Endothelial cell of umbilical vein (primary cell): ENCODE measurements around the gene FCGR3A. TPM values are rescaled to one million over a fixed set of nuclear protein-coding genes. Genes with fewer than 3 reads are reported as not detected.
"Not testable (repeated sequence)": the region's sequence is repeated elsewhere in the genome, so short reads cannot be mapped to it uniquely, and the experiment has no call there.

ENCODE experiments used
- BruUV-seq: library from RNA; stranded (reverse); fragments of 400-500 nt; replicated peaks from 2 replicates; lab custom pipeline; 2021; lab: Mats Ljungman, UMichigan
- CTCF ChIA-PET: fragments of 300-600, 350-600 bp; sonication (Branson Sonifier 250); formaldehyde crosslinking; loops from one replicate; lab custom pipeline; 2021; ENCODE audit warnings: antibody characterized with exemption, inconsistent platforms; lab: Charles Lee
- POLR2A ChIA-PET: fragments of 300-600, 350-600 bp; sonication (Branson Sonifier 250); formaldehyde crosslinking; loops from one replicate; lab custom pipeline; 2021; ENCODE audit warnings: antibody characterized with exemption, inconsistent platforms; lab: Charles Lee
- DNase-seq: peaks from one replicate; pipeline ENCODE4 v3.0.0-alpha.2; 2011; ENCODE audit warnings: low read depth, low spot score
- FAIRE-seq: peaks from 2 replicates; lab custom pipeline; 2011; peaks lifted over from hg19 to GRCh38; lab: Jason Lieb, UNC
- H2AFZ ChIP-seq: 2 replicates; pipeline ENCODE4 v1.6.0; 2012; ENCODE audit warnings: low read depth, low read length, control low read depth, inconsistent platforms
- H3K27ac ChIP-seq: 2 replicates; pipeline ENCODE4 v1.5.1; 2011; ENCODE audit warnings: low read depth, mild to moderate bottlenecking, control low read depth, low read length, moderate library complexity; ENCODE audit not compliant: insufficient read depth
- H3K27me3 ChIP-seq, 2 experiments: 2 replicates each; pipeline versions ENCODE4 v1.6.0 to v1.6.1; 2011; ENCODE audit warnings: low read length in 2 of 2, mixed read lengths in 1 of 2; ENCODE audit not compliant: control insufficient read depth in 2 of 2, insufficient read depth in 2 of 2
- H3K36me3 ChIP-seq, 2 experiments: 2 replicates in 1 of 2; 3 replicates in 1 of 2; pipeline ENCODE4 v1.5.1; 2011; ENCODE audit warnings: low read length in 2 of 2, mild to moderate bottlenecking in 1 of 2, moderate library complexity in 1 of 2; ENCODE audit not compliant: control insufficient read depth in 2 of 2, insufficient read depth in 2 of 2; ENCODE audit errors: extremely low read depth in 1 of 2
- H3K4me1 ChIP-seq: 3 replicates; pipeline ENCODE4 v1.5.1; 2011; ENCODE audit warnings: mild to moderate bottlenecking, low read length; ENCODE audit not compliant: control insufficient read depth, insufficient read depth; ENCODE audit errors: extremely low read depth
- H3K4me2 ChIP-seq: 2 replicates; pipeline ENCODE4 v1.6.1; 2011; ENCODE audit warnings: low read length, control low read depth, mixed read lengths; ENCODE audit not compliant: insufficient read depth
- H3K4me3 ChIP-seq, 3 experiments: fragments of 200-600 bp in 1 of 3; sonication (generic), shearing (Covaris generic) in 1 of 3; replicated peaks in 1 of 3; 2 replicates each; pipeline ENCODE4 v1.5.1; 2011 to 2016; ENCODE audit warnings: control low read depth in 3 of 3, low read length in 3 of 3, mild to moderate bottlenecking in 2 of 3, inconsistent platforms in 1 of 3, low read depth in 1 of 3, moderate library complexity in 1 of 3; ENCODE audit not compliant: insufficient read depth in 1 of 3
- H3K79me2 ChIP-seq: 2 replicates; pipeline ENCODE4 v1.6.0; 2012; ENCODE audit warnings: low read length, inconsistent platforms; ENCODE audit not compliant: control insufficient read depth, insufficient read depth
- H3K9ac ChIP-seq: replicated peaks from 2 replicates; pipeline ENCODE3; 2011; ENCODE audit warnings: low read length, control low read depth; ENCODE audit not compliant: insufficient read depth; ENCODE audit errors: extremely low read depth
- H3K9me1 ChIP-seq: replicated peaks from 3 replicates; pipeline ENCODE4 v1.6.0; 2011; ENCODE audit warnings: mild to moderate bottlenecking, low read length; ENCODE audit not compliant: control insufficient read depth, insufficient read depth; ENCODE audit errors: extremely low read depth
- H3K9me3 ChIP-seq: replicated peaks from 2 replicates; pipeline ENCODE4 v1.5.1; 2012; ENCODE audit warnings: low read length, inconsistent platforms; ENCODE audit not compliant: control insufficient read depth, insufficient read depth
- H4K20me1 ChIP-seq: replicated peaks from 2 replicates; pipeline ENCODE3; 2011; ENCODE audit warnings: mild to moderate bottlenecking, low read length; ENCODE audit not compliant: control insufficient read depth, insufficient read depth; ENCODE audit errors: extremely low read depth
- dilution Hi-C: fragments of 300-500 bp; cut with MboI; formaldehyde crosslinking; loops from one replicate; pipeline ENCODE4 v1.15.0; 2019; ENCODE audit warnings: low sequenced_read_pairs; ENCODE audit not compliant: extremely low pct_ligation_motif_present
- intact Hi-C: fragments of 100-400 bp; cut with micrococcal nuclease; formaldehyde crosslinking; loops from one replicate; pipeline ENCODE4 v1.10.0; 2022
- polyA plus RNA-seq, 4 experiments: library from polyadenylated mRNA; depleted of rRNA in 3 of 4; stranded (reverse) in 3 of 4; unstranded in 1 of 4; fragments of >200 nt; gene quantifications; 2 replicates each; pipeline versions ENCODE4 v1.2.1 to v1.2.3, GENCODE V29; 2011 to 2012; ENCODE audit warnings: missing spikeins in 1 of 4
- total RNA-seq: library from RNA; stranded (reverse); gene quantifications from 2 replicates; pipeline ENCODE4 v1.2.3, GENCODE V29; 2021

Gene FCGR3A
- total and polyA plus RNA-seq, 2 donors (not counting 3 experiments of a cell fraction or from before 2014, with no cell fraction given), result not detected

- intact Hi-C loops, H3K36me3 ChIP-seq, H4K20me1 ChIP-seq, BruUV-seq, H3K27ac ChIP-seq, DNase-seq, H3K79me2 ChIP-seq, POLR2A ChIA-PET, H2AFZ ChIP-seq, H3K9ac ChIP-seq, CTCF ChIA-PET, H3K27me3 ChIP-seq, H3K4me2 ChIP-seq, H3K4me3 ChIP-seq, dilution Hi-C loops, H3K9me3 ChIP-seq, FAIRE-seq, H3K4me1 ChIP-seq, H3K9me1 ChIP-seq: not testable (repeated sequence)
Observed at GRCh38 chr1:161548749-161549406, 740 bp downstream of the FCGR3A start.

- H3K9ac ChIP-seq, H3K79me2 ChIP-seq, FAIRE-seq, CTCF ChIA-PET, DNase-seq, H3K4me3 ChIP-seq, H3K4me1 ChIP-seq, intact Hi-C loops, BruUV-seq, H3K9me1 ChIP-seq, dilution Hi-C loops, H2AFZ ChIP-seq, H3K27ac ChIP-seq, POLR2A ChIA-PET, H3K27me3 ChIP-seq, H3K4me2 ChIP-seq, H3K36me3 ChIP-seq, H3K9me3 ChIP-seq, H4K20me1 ChIP-seq: not testable (repeated sequence)
Observed at GRCh38 chr1:161547995-161548741, 1.4 kb downstream of the FCGR3A start.

DNA sequence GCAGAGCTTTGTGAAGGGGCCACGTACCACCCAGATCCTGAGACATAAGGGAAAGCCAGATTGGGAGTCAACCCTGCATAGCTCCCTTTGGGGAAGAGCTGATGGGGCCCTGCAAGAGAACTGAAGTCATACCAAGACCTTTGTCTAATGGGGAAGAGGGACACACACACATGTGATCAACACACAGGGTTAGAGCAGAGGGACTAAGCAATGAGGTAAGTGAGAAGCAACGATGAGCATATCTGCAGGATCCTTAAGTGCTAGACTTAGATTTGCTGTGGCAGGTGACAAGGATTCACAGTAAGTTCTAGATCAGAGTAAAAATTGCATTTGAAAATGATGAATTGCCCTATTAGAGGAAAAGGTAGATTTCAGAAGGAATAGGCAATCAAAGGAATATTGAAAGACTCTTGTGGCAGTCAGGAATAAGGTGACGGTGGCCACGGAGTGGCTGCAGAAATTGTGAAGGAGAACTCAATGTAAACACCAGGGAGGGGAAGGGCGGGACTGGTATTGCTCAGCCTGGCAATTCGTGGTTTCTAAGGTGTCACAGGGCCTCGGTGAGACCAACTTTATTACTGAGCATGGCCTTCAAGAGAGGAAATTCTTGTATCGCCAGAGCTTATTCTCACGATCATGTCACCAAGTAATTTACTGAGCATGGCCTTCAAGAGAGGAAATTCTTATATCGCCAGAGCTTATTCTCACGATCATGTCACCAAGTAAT, 4.5 kb downstream of the FCGR3A start:
- intact Hi-C loops, CTCF ChIA-PET, POLR2A ChIA-PET: not testable (repeated sequence)

GRCh38 chr1:161543125-161543524, 6.5 kb downstream of the FCGR3A start:
- dilution Hi-C loops, H3K9me1 ChIP-seq, H4K20me1 ChIP-seq, H3K4me3 ChIP-seq, intact Hi-C loops, POLR2A ChIA-PET, H3K4me1 ChIP-seq, H3K9me3 ChIP-seq, BruUV-seq, CTCF ChIA-PET, H3K9ac ChIP-seq, H2AFZ ChIP-seq, H3K79me2 ChIP-seq, H3K27ac ChIP-seq, FAIRE-seq, DNase-seq, H3K4me2 ChIP-seq, H3K36me3 ChIP-seq: not testable (repeated sequence)
- H3K27me3 ChIP-seq, result peaks cover 4 to 12% of the 10 kb centered on the region in 2 experiments

More for the DNA sequence above, 4.5 kb downstream of the FCGR3A start:
- DNase-seq, H3K9me3 ChIP-seq, H2AFZ ChIP-seq, H3K27ac ChIP-seq, FAIRE-seq, H3K4me3 ChIP-seq, dilution Hi-C loops, H3K4me2 ChIP-seq, H3K9ac ChIP-seq, H3K9me1 ChIP-seq, H3K79me2 ChIP-seq, H3K36me3 ChIP-seq, H4K20me1 ChIP-seq, BruUV-seq, H3K4me1 ChIP-seq: not testable (repeated sequence)
- H3K27me3 ChIP-seq, result peaks cover 4 to 12% of the 10 kb centered on the region in 2 experiments
